ENCODE data around the gene C19orf25. TPM values are rescaled to one million over a fixed set of nuclear protein-coding genes. Genes with fewer than 3 reads are reported as not detected.

Gene C19orf25
- total and polyA plus RNA-seq, 4 donors, result 24.1 to 42.6 (median 34.5) TPM

DNA sequence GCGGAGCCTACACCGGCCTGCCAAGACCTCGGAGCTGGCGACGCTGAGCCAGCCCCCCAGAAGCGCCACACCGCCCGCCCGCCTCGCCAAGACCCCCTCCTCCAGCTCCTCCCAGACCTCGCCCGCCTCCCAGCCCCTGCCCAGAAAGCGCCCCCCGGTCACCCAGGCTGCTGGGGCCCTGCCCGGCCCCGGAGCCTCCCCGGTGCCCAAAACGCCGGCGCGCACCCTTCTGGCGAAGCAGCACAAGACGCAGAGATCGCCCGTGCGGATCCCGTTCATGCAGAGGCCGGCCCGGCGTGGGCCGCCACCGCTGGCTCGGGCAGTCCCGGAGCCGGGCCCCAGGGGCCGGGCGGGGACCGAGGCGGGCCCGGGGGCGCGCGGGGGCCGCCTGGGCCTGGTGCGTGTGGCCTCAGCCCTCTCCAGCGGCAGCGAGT, 10.2 kb downstream of the C19orf25 start:
- Histone ChIP-seq H3K4me1 (ENCODE audit: control insufficient read depth in 5 of 5, insufficient read depth in 5 of 5, low read length in 5 of 5) (peaks cover 0 to 57% (median 11%) of the 10 kb centered on the region in 5 donors), H3K9ac (ENCODE audit: insufficient read depth in 1 of 2, low read length in 2 of 2) (no peak overlapping the region), H3K27ac (ENCODE audit: low read depth in 1 of 2, low read length in 1 of 2) (no peak overlapping the region), H3K4me3 (no peak overlapping the region), H3K36me3 (ENCODE audit: control insufficient read depth in 4 of 4, insufficient read depth in 4 of 4, low read length in 4 of 4) (no peaks in the 10 kb centered on the region), H3K9me3 (ENCODE audit: control insufficient read depth in 4 of 4, insufficient read depth in 3 of 4, low read length in 3 of 4) (peaks cover 0 to 14% (median 0%) of the 10 kb centered on the region in 4 donors), H3K27me3 (ENCODE audit: control insufficient read depth in 3 of 3, insufficient read depth in 3 of 3, low read length in 2 of 3) (peaks cover 16 to 47% (median 38%) of the 10 kb centered on the region in 3 donors)
- WGBS, 2 donors, result 2% methylated on average over 30 to 47 of the region's 47 CpGs
- DNase-seq, result no peak
- no peak for ATAC-seq (ENCODE audit: insufficient read depth, low FRiP score)
- TF ChIP-seq, protein P1, sequence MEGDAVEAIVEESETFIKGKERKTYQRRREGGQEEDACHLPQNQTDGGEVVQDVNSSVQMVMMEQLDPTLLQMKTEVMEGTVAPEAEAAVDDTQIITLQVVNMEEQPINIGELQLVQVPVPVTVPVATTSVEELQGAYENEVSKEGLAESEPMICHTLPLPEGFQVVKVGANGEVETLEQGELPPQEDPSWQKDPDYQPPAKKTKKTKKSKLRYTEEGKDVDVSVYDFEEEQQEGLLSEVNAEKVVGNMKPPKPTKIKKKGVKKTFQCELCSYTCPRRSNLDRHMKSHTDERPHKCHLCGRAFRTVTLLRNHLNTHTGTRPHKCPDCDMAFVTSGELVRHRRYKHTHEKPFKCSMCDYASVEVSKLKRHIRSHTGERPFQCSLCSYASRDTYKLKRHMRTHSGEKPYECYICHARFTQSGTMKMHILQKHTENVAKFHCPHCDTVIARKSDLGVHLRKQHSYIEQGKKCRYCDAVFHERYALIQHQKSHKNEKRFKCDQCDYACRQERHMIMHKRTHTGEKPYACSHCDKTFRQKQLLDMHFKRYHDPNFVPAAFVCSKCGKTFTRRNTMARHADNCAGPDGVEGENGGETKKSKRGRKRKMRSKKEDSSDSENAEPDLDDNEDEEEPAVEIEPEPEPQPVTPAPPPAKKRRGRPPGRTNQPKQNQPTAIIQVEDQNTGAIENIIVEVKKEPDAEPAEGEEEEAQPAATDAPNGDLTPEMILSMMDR (IDR thresholded peaks at IDR 0.05; ENCODE audit: control extremely low read depth, extremely low read depth), result no peak

DNA sequence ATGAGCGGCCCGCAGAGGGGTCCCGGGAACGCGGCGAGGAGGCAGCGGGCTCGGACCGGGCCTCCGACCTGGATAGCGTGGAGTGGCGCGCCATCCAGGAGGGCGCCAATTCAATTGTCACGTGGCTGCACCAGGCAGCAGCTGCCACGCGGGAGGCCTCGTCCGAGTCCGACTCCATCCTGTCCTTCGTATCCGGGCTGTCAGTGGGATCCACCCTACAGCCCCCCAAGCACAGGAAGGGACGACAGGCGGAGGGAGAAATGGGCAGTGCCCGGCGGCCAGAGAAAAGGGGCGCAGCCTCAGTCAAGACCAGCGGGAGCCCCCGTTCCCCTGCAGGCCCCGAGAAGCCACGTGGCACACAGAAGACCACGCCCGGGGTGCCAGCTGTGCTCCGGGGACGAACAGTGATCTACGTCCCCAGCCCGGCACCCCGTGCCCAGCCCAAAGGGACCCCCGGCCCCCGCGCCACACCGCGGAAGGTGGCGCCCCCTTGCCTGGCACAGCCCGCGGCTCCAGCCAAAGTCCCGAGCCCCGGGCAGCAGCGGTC, 10.7 kb downstream of the C19orf25 start:
- TF ChIP-seq, protein P1 (IDR thresholded peaks at IDR 0.05; ENCODE audit: control extremely low read depth, extremely low read depth), result no peak
- Histone ChIP-seq H3K4me1 (ENCODE audit: control insufficient read depth in 5 of 5, insufficient read depth in 5 of 5, low read length in 5 of 5) (peaks cover 0 to 57% (median 11%) of the 10 kb centered on the region in 5 donors), H3K4me3 (no peak overlapping the region)

DNA sequence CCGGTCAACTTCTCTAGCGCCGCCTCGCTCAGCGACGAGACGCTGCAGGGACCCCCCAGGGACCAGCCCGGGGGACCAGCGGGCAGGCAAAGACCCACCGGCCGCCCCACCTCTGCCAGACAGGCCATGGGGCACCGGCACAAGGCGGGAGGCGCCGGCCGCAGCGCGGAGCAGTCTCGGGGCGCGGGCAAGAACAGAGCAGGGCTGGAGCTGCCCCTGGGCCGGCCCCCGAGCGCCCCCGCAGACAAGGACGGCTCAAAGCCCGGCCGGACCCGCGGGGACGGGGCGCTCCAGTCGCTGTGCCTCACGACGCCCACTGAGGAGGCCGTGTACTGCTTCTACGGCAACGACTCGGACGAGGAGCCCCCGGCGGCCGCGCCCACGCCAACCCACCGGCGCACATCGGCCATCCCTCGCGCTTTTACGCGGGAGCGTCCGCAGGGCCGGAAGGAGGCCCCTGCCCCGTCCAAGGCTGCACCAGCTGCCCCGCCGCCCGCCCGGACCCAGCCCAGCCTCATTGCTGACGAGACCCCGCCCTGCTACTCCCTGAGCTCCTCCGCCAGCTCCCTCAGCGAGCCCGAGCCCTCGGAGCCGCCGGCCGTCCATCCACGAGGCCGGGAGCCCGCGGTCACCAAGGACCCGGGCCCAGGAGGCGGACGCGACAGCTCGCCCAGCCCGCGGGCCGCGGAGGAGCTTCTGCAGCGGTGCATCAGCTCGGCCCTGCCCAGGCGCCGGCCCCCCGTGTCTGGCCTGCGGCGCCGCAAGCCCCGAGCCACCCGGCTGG, 11.3 kb downstream of the C19orf25 start:
- WGBS, 2 donors, result 1 to 3% methylated on average over 76 to 92 of the region's 92 CpGs
- Histone ChIP-seq H3K27ac (ENCODE audit: low read depth in 1 of 2, low read length in 1 of 2) (no peak overlapping the region), H3K9ac (ENCODE audit: insufficient read depth in 1 of 2, low read length in 2 of 2) (no peak overlapping the region), H3K9me3 (ENCODE audit: control insufficient read depth in 4 of 4, insufficient read depth in 3 of 4, low read length in 3 of 4) (peaks cover 0 to 14% (median 0%) of the 10 kb centered on the region in 4 donors), H3K4me3 (no peak overlapping the region), H3K27me3 (ENCODE audit: control insufficient read depth in 3 of 3, insufficient read depth in 3 of 3, low read length in 2 of 3) (peaks cover 16 to 37% (median 30%) of the 10 kb centered on the region in 3 donors), H3K4me1 (ENCODE audit: control insufficient read depth in 5 of 5, insufficient read depth in 5 of 5, low read length in 5 of 5) (peaks cover 0 to 57% (median 11%) of the 10 kb centered on the region in 5 donors), H3K36me3 (ENCODE audit: control insufficient read depth in 4 of 4, insufficient read depth in 4 of 4, low read length in 4 of 4) (no peaks in the 10 kb centered on the region)
- ATAC-seq (ENCODE audit: insufficient read depth, low FRiP score) (no peak), DNase-seq (no peak)
- TF ChIP-seq, protein P1 (IDR thresholded peaks at IDR 0.05; ENCODE audit: control extremely low read depth, extremely low read depth), result no peak

More for the DNA sequence above, 10.7 kb downstream of the C19orf25 start:
- Histone ChIP-seq H3K27ac (ENCODE audit: low read depth in 1 of 2, low read length in 1 of 2) (no peak overlapping the region), H3K9me3 (ENCODE audit: control insufficient read depth in 4 of 4, insufficient read depth in 3 of 4, low read length in 3 of 4) (peaks cover 0 to 14% (median 0%) of the 10 kb centered on the region in 4 donors), H3K27me3 (ENCODE audit: control insufficient read depth in 3 of 3, insufficient read depth in 3 of 3, low read length in 2 of 3) (peaks cover 16 to 44% (median 36%) of the 10 kb centered on the region in 3 donors), H3K9ac (ENCODE audit: insufficient read depth in 1 of 2, low read length in 2 of 2) (no peak overlapping the region), H3K36me3 (ENCODE audit: control insufficient read depth in 4 of 4, insufficient read depth in 4 of 4, low read length in 4 of 4) (no peaks in the 10 kb centered on the region)
- no peak for ATAC-seq (ENCODE audit: insufficient read depth, low FRiP score)
- no peak for DNase-seq
- 7 to 8% methylated on average over 33 to 49 of the region's 49 CpGs for WGBS, 2 donors

All from lung (tissue), 12 donors.